ENCODE data around the gene ATG13.

GRCh38 chr11:46655631-46656030, 38.3 kb downstream of the ATG13 start:
- TF ChIP-seq CTCF (IDR thresholded peaks at IDR 0.05): no peak
- TF ChIP-seq POLR2AphosphoS5 (IDR thresholded peaks at IDR 0.05): no peak
